Activated naive CD4-positive, alpha-beta T cell treated with anti-CD3 and anti-CD28 coated beads for 36 hours (primary cell): ENCODE results near the gene KRT73. TPM values are rescaled to one million over a fixed set of nuclear protein-coding genes. Genes with fewer than 3 reads are reported as not detected.

ENCODE experiments used
- CTCF ChIA-PET: fragments of 350-600 bp; sonication (Branson Sonifier 250); formaldehyde crosslinking; loops from one replicate; lab custom pipeline; 2021; ENCODE audit warnings: antibody characterized with exemption; lab: Charles Lee
- DNase-seq: peaks from one replicate; pipeline ENCODE4 v3.0.0-alpha.2; 2020
- H3K27ac Mint-ChIP-seq: one replicate; pipeline ENCODE4 v1.8.0; 2021; ENCODE audit warnings: mild to moderate bottlenecking, mixed read lengths
- H3K27me3 Mint-ChIP-seq: one replicate; pipeline ENCODE4 v1.8.0; 2021; ENCODE audit warnings: low read depth, mixed read lengths
- H3K36me3 Mint-ChIP-seq: one replicate; pipeline ENCODE4 v1.8.0; 2021; ENCODE audit warnings: low read depth, mixed read lengths
- H3K4me1 Mint-ChIP-seq: one replicate; pipeline ENCODE4 v1.8.0; 2021; ENCODE audit warnings: low read depth, mixed read lengths
- H3K4me3 Mint-ChIP-seq: one replicate; pipeline ENCODE4 v1.8.0; 2021; ENCODE audit warnings: mild to moderate bottlenecking, moderate library complexity, mixed read lengths
- H3K9me3 Mint-ChIP-seq: one replicate; pipeline ENCODE4 v1.8.0; 2021; ENCODE audit warnings: mixed read lengths
- intact Hi-C: fragments of 100-400 bp; cut with micrococcal nuclease; formaldehyde crosslinking; loops from one replicate; pipeline ENCODE4 v1.15.1; 2023
- total RNA-seq, 2 experiments: library from RNA; stranded (reverse); gene quantifications; one replicate each; pipeline ENCODE4 v1.2.3, GENCODE V29; 2021

KRT73 gene
- total RNA-seq, 2 experiments from 2014 or later = 1.4 to 2.1 TPM

- no peak overlapping the region for H3K27ac Mint-ChIP-seq
- no peak for DNase-seq
- CTCF ChIA-PET = interaction anchor here (1.0 to 1.5 kb wide), 2 partner anchors 293 to 303 kb away, joined by 3 to 6 read pairs; no protein-coding TSS in a partner anchor
- H3K9me3 Mint-ChIP-seq = no peaks in the 10 kb centered on the region
- intact Hi-C loops = no loop called here
- H3K4me1 Mint-ChIP-seq = peaks cover 10% of the 10 kb centered on the region
- no peaks in the 10 kb centered on the region for H3K27me3 Mint-ChIP-seq
- H3K4me3 Mint-ChIP-seq = no peak overlapping the region
- H3K36me3 Mint-ChIP-seq = no peaks in the 10 kb centered on the region
Observed at GRCh38 chr12:52577316-52577715, 41.0 kb downstream of the KRT73 start.

- no peak for DNase-seq
- H3K4me3 Mint-ChIP-seq = no peak overlapping the region
- H3K9me3 Mint-ChIP-seq = no peaks in the 10 kb centered on the region
Observed at GRCh38 chr12:52575948-52576347, 42.4 kb downstream of the KRT73 start.

GRCh38 chr12:52575256-52575655 is 43.1 kb downstream of the KRT73 start:
- Mint-ChIP-seq H3K9me3 (no peaks in the 10 kb centered on the region), H3K4me1 (peaks cover 4% of the 10 kb centered on the region), H3K36me3 (no peaks in the 10 kb centered on the region), H3K4me3 (no peak overlapping the region), H3K27me3 (no peaks in the 10 kb centered on the region), H3K27ac (no peak overlapping the region)
- no peak for DNase-seq
- CTCF ChIA-PET = interaction anchor here (1.3 to 2.8 kb wide), 4 partner anchors 8 to 310 kb away, joined by 3 to 9 read pairs (median 7); no protein-coding TSS in a partner anchor
- intact Hi-C loops = no loop called here

More at GRCh38 chr12:52575948-52576347, 42.4 kb downstream of the KRT73 start:
- CTCF ChIA-PET = interaction anchor here (1.5 kb wide), 1 partner anchor 304 kb away, joined by 6 read pairs; no protein-coding TSS in a partner anchor
- Mint-ChIP-seq H3K36me3 (no peaks in the 10 kb centered on the region), H3K27ac (no peak overlapping the region), H3K27me3 (no peaks in the 10 kb centered on the region), H3K4me1 (peaks cover 10% of the 10 kb centered on the region)
- intact Hi-C loops = no loop called here

- no peaks in the 10 kb centered on the region for H3K27me3 Mint-ChIP-seq
- H3K4me1 Mint-ChIP-seq = no peaks in the 10 kb centered on the region
- no peaks in the 10 kb centered on the region for H3K36me3 Mint-ChIP-seq
- H3K27ac Mint-ChIP-seq = no peak within 1 kb of the TSS
- no peaks in the 10 kb centered on the region for H3K9me3 Mint-ChIP-seq
- intact Hi-C loops = no loop called here
- H3K4me3 Mint-ChIP-seq = no peak within 1 kb of the TSS
- no peak for DNase-seq
- CTCF ChIA-PET = interaction anchor here (0.7 to 2.8 kb wide), 6 partner anchors 9 to 376 kb away, joined by 3 to 9 read pairs (median 4); no protein-coding TSS in a partner anchor
Observed at GRCh38 chr12:52573743-52574142, 44.6 kb downstream of the KRT73 start, which contains the start of gene KRT74. TSS of gene KRT74 (minus strand) at chr12:52573843. CDS start at chr12:52573777, 66 bp downstream.

- H3K27me3 Mint-ChIP-seq = no peaks in the 10 kb centered on the region
- no peak for DNase-seq
- intact Hi-C loops = no loop called here
- H3K36me3 Mint-ChIP-seq = no peaks in the 10 kb centered on the region
- no peak overlapping the region for H3K4me3 Mint-ChIP-seq
- no peaks in the 10 kb centered on the region for H3K4me1 Mint-ChIP-seq
- H3K27ac Mint-ChIP-seq = no peak overlapping the region
- CTCF ChIA-PET = interaction anchor here (1.5 to 2.8 kb wide), 2 partner anchors 9 to 307 kb away, joined by 4 to 9 read pairs; no protein-coding TSS in a partner anchor
- H3K9me3 Mint-ChIP-seq = no peaks in the 10 kb centered on the region
Observed at GRCh38 chr12:52573306-52573705, 45.1 kb downstream of the KRT73 start.

GRCh38 chr12:52570511-52570910 is 47.8 kb downstream of the KRT73 start:
- no peak for DNase-seq
- Mint-ChIP-seq H3K9me3 (no peaks in the 10 kb centered on the region), H3K36me3 (no peaks in the 10 kb centered on the region), H3K27ac (no peak overlapping the region), H3K4me1 (no peaks in the 10 kb centered on the region), H3K4me3 (no peak overlapping the region), H3K27me3 (no peaks in the 10 kb centered on the region)
- intact Hi-C loops = no loop called here
- CTCF ChIA-PET = no interaction called here

GRCh38 chr12:52568111-52568510 is 50.2 kb downstream of the KRT73 start:
- intact Hi-C loops = no loop called here
- H3K4me3 Mint-ChIP-seq = no peak overlapping the region
- no peaks in the 10 kb centered on the region for H3K27me3 Mint-ChIP-seq
- CTCF ChIA-PET = interaction anchor here (1.4 kb wide), 1 partner anchor 313 kb away, joined by 6 read pairs; no protein-coding TSS in a partner anchor
- H3K36me3 Mint-ChIP-seq = no peaks in the 10 kb centered on the region
- no peaks in the 10 kb centered on the region for H3K4me1 Mint-ChIP-seq
- H3K9me3 Mint-ChIP-seq = no peaks in the 10 kb centered on the region
- no peak overlapping the region for H3K27ac Mint-ChIP-seq
- DNase-seq = no peak

- Mint-ChIP-seq H3K36me3 (no peaks in the 10 kb centered on the region), H3K27ac (no peak overlapping the region), H3K4me3 (no peak overlapping the region), H3K4me1 (no peaks in the 10 kb centered on the region), H3K27me3 (no peaks in the 10 kb centered on the region), H3K9me3 (no peaks in the 10 kb centered on the region)
- intact Hi-C loops = no loop called here
- DNase-seq = no peak
- CTCF ChIA-PET = interaction anchor here (0.8 kb wide), 1 partner anchor 313 kb away, joined by 3 read pairs; no protein-coding TSS in a partner anchor
Observed at GRCh38 chr12:52566847-52567291, 51.5 kb downstream of the KRT73 start.

- Mint-ChIP-seq H3K27me3 (no peaks in the 10 kb centered on the region), H3K27ac (no peak overlapping the region), H3K4me3 (no peak overlapping the region)
Observed at GRCh38 chr12:52564582-52564981, 53.8 kb downstream of the KRT73 start.

GRCh38 chr12:52561880-52562449 is 56.4 kb downstream of the KRT73 start:
- Mint-ChIP-seq H3K4me1 (no peaks in the 10 kb centered on the region), H3K4me3 (no peak overlapping the region), H3K36me3 (no peaks in the 10 kb centered on the region), H3K9me3 (no peaks in the 10 kb centered on the region), H3K27ac (no peak overlapping the region), H3K27me3 (no peaks in the 10 kb centered on the region)
- intact Hi-C loops = no loop called here
- CTCF ChIA-PET = interaction anchor here (0.6 to 0.9 kb wide), 2 partner anchors 18 to 318 kb away, joined by 3 read pairs; no protein-coding TSS in a partner anchor
- DNase-seq = no peak

More at GRCh38 chr12:52564582-52564981, 53.8 kb downstream of the KRT73 start:
- Mint-ChIP-seq H3K9me3 (no peaks in the 10 kb centered on the region), H3K36me3 (no peaks in the 10 kb centered on the region), H3K4me1 (no peaks in the 10 kb centered on the region)
- no peak for DNase-seq
- intact Hi-C loops = no loop called here
- CTCF ChIA-PET = interaction anchor here (1.4 to 1.8 kb wide), 2 partner anchors 306 to 320 kb away, joined by 3 to 6 read pairs; no protein-coding TSS in a partner anchor

- Mint-ChIP-seq H3K36me3 (no peaks in the 10 kb centered on the region), H3K27me3 (no peaks in the 10 kb centered on the region), H3K9me3 (no peaks in the 10 kb centered on the region), H3K4me1 (no peaks in the 10 kb centered on the region), H3K27ac (no peak overlapping the region), H3K4me3 (no peak overlapping the region)
- intact Hi-C loops = no loop called here
- no peak for DNase-seq
- CTCF ChIA-PET = interaction anchor here (0.6 to 1.1 kb wide), 3 partner anchors 280 to 320 kb away, joined by 3 read pairs; no protein-coding TSS in a partner anchor
Observed at GRCh38 chr12:52559979-52560378, 58.4 kb downstream of the KRT73 start.

- CTCF ChIA-PET = interaction anchor here (1.1 kb wide), 1 partner anchor 321 kb away, joined by 3 read pairs; no protein-coding TSS in a partner anchor
- Mint-ChIP-seq H3K27ac (no peak overlapping the region), H3K4me1 (no peaks in the 10 kb centered on the region), H3K4me3 (no peak overlapping the region), H3K27me3 (no peaks in the 10 kb centered on the region), H3K36me3 (no peaks in the 10 kb centered on the region), H3K9me3 (no peaks in the 10 kb centered on the region)
- intact Hi-C loops = no loop called here
- DNase-seq = no peak
Observed at GRCh38 chr12:52558781-52559445, 59.4 kb downstream of the KRT73 start.
